ENCODE data around the gene FBXO31.

The FBXO31 gene

GRCh38 chr16:87314990-87315420 lies 68.6 kb downstream of the FBXO31 start:
- H3K79me2 ChIP-seq (ENCODE audit: insufficient read depth, low read length), result peaks cover 12% of the 10 kb centered on the region
- no peak overlapping the region; the same call in 1 of the 2 replicates for H3K9ac ChIP-seq (ENCODE audit: low read length)
- H3K4me1 ChIP-seq (ENCODE audit: insufficient read depth, low read length, severe bottlenecking), result peaks cover 19% of the 10 kb centered on the region
- H3K9me2 ChIP-seq (ENCODE audit: low read depth, low read length), result no peaks in the 10 kb centered on the region
- no peak for TF ChIP-seq EZH2 (IDR thresholded peaks at IDR 0.05; ENCODE audit: borderline replicate concordance, low read length)
- TF ChIP-seq, protein P1, sequence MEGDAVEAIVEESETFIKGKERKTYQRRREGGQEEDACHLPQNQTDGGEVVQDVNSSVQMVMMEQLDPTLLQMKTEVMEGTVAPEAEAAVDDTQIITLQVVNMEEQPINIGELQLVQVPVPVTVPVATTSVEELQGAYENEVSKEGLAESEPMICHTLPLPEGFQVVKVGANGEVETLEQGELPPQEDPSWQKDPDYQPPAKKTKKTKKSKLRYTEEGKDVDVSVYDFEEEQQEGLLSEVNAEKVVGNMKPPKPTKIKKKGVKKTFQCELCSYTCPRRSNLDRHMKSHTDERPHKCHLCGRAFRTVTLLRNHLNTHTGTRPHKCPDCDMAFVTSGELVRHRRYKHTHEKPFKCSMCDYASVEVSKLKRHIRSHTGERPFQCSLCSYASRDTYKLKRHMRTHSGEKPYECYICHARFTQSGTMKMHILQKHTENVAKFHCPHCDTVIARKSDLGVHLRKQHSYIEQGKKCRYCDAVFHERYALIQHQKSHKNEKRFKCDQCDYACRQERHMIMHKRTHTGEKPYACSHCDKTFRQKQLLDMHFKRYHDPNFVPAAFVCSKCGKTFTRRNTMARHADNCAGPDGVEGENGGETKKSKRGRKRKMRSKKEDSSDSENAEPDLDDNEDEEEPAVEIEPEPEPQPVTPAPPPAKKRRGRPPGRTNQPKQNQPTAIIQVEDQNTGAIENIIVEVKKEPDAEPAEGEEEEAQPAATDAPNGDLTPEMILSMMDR (IDR thresholded peaks at IDR 0.05; ENCODE audit: low read length), result no peak
- no peaks in the 10 kb centered on the region for H3K27me3 ChIP-seq (ENCODE audit: insufficient read depth, low read length)
- no peaks in the 10 kb centered on the region for H3K9me3 ChIP-seq (ENCODE audit: low read length)
- no peak overlapping the region for H3K4me3 ChIP-seq (ENCODE audit: low read depth, low read length, poor library complexity, severe bottlenecking)
- H3K27ac ChIP-seq (ENCODE audit: low read depth, low read length, poor library complexity, severe bottlenecking), result no peak overlapping the region
- no peak overlapping the region for H3K4me2 ChIP-seq (ENCODE audit: low read length)
- no peak overlapping the region for H2AFZ ChIP-seq (ENCODE audit: low read length)
- H3K36me3 ChIP-seq (ENCODE audit: insufficient read depth, low read length), result peaks cover 5% of the 10 kb centered on the region
- no peaks in the 10 kb centered on the region for H4K20me1 ChIP-seq (ENCODE audit: insufficient read depth, low read length)
- no peaks in the 10 kb centered on the region for H3F3A ChIP-seq (ENCODE audit: insufficient read depth, low read length)

GRCh38 chr16:87312008-87312407 lies 71.6 kb downstream of the FBXO31 start:
- no peaks in the 10 kb centered on the region; the same call in 1 of the 2 replicates for H3K36me3 ChIP-seq (ENCODE audit: insufficient read depth, low read length)
- no peak overlapping the region for H3K9ac ChIP-seq (ENCODE audit: low read length)
- H3K4me2 ChIP-seq (ENCODE audit: low read length), result no peak overlapping the region
- no peaks in the 10 kb centered on the region for H3K79me2 ChIP-seq (ENCODE audit: insufficient read depth, low read length)
- H4K20me1 ChIP-seq (ENCODE audit: insufficient read depth, low read length), result no peaks in the 10 kb centered on the region
- H3K27me3 ChIP-seq (ENCODE audit: insufficient read depth, low read length), result no peaks in the 10 kb centered on the region
- no peak overlapping the region for H2AFZ ChIP-seq (ENCODE audit: low read length)
- H3K27ac ChIP-seq (ENCODE audit: low read depth, low read length, poor library complexity, severe bottlenecking), result no peak overlapping the region
- H3K4me3 ChIP-seq (ENCODE audit: low read depth, low read length, poor library complexity, severe bottlenecking), result no peak overlapping the region
- H3F3A ChIP-seq (ENCODE audit: insufficient read depth, low read length), result no peaks in the 10 kb centered on the region
- H3K9me3 ChIP-seq (ENCODE audit: low read length), result no peaks in the 10 kb centered on the region
- H3K9me2 ChIP-seq (ENCODE audit: low read depth, low read length), result no peaks in the 10 kb centered on the region
- peaks cover 5% of the 10 kb centered on the region for H3K4me1 ChIP-seq (ENCODE audit: insufficient read depth, low read length, severe bottlenecking)
- no peak for TF ChIP-seq EZH2 (IDR thresholded peaks at IDR 0.05; ENCODE audit: borderline replicate concordance, low read length)
- TF ChIP-seq, protein P1 (IDR thresholded peaks at IDR 0.05; ENCODE audit: low read length), result no peak

GRCh38 chr16:87311387-87311786 lies 72.2 kb downstream of the FBXO31 start:
- TF ChIP-seq EZH2 (IDR thresholded peaks at IDR 0.05; ENCODE audit: borderline replicate concordance, low read length), result no peak
- TF ChIP-seq, protein P1 (IDR thresholded peaks at IDR 0.05; ENCODE audit: low read length), result no peak
- Histone ChIP-seq H3K27ac (ENCODE audit: low read depth, low read length, poor library complexity, severe bottlenecking) (no peak overlapping the region), H4K20me1 (ENCODE audit: insufficient read depth, low read length) (no peaks in the 10 kb centered on the region), H3K9ac (ENCODE audit: low read length) (no peak overlapping the region), H3K27me3 (ENCODE audit: insufficient read depth, low read length) (no peaks in the 10 kb centered on the region), H3K4me2 (ENCODE audit: low read length) (no peak overlapping the region), H3K9me2 (ENCODE audit: low read depth, low read length) (no peaks in the 10 kb centered on the region), H3K4me3 (ENCODE audit: low read depth, low read length, poor library complexity, severe bottlenecking) (no peak overlapping the region), H3K36me3 (ENCODE audit: insufficient read depth, low read length) (no peaks in the 10 kb centered on the region; the same call in 1 of the 2 replicates), H3K79me2 (ENCODE audit: insufficient read depth, low read length) (no peaks in the 10 kb centered on the region), H3K4me1 (ENCODE audit: insufficient read depth, low read length, severe bottlenecking) (peaks cover 3% of the 10 kb centered on the region), H3F3A (ENCODE audit: insufficient read depth, low read length) (no peaks in the 10 kb centered on the region), H3K9me3 (ENCODE audit: low read length) (no peaks in the 10 kb centered on the region), H2AFZ (ENCODE audit: low read length) (no peak overlapping the region)
